HepG2 (cell line): ENCODE data around the gene RPS15A. TPM values are rescaled to one million over a fixed set of nuclear protein-coding genes. Genes with fewer than 3 reads are reported as not detected.

Experiments used
- ELF1 ChIP-seq: sonication (generic); formaldehyde crosslinking; IDR thresholded peaks from 2 replicates; pipeline ENCODE4 v1.4.0; 2020; ENCODE audit warnings: missing genetic modification reagents
- ETV6 ChIP-seq: sonication (generic); formaldehyde crosslinking; conservative IDR thresholded peaks from 2 replicates; pipeline ENCODE4 v1.4.0; 2020; ENCODE audit warnings: missing genetic modification reagents
- GPN1 ChIP-seq: sonication (generic); formaldehyde crosslinking; IDR thresholded peaks from 2 replicates; pipeline ENCODE4 v1.5.1; 2020; ENCODE audit warnings: missing genetic modification reagents, borderline replicate concordance
- NR2F2 ChIP-seq: IDR thresholded peaks from 2 replicates; pipeline ENCODE4 v1.6.1; 2012; ENCODE audit warnings: low read depth, inconsistent platforms, borderline replicate concordance
- NR2F6 ChIP-seq, 2 experiments: IDR thresholded peaks; 2 replicates each; pipeline ENCODE4 v1.6.1; 2016; ENCODE audit warnings: antibody characterized with exemption in 1 of 2, mild to moderate bottlenecking in 1 of 2
- PAF1 ChIP-seq: IDR thresholded peaks from 2 replicates; pipeline ENCODE4 v1.6.1; 2016; ENCODE audit warnings: missing genetic modification reagents, missing compliant biosample characterization
- PCBP1 ChIP-seq: fragments of 200-400 bp; formaldehyde crosslinking; IDR thresholded peaks from 2 replicates; pipeline ENCODE4 v1.6.1; 2017; ENCODE audit warnings: mild to moderate bottlenecking, low read depth, low read length, borderline replicate concordance
- PHF8 ChIP-seq: sonication (generic); formaldehyde crosslinking; IDR thresholded peaks from 2 replicates; pipeline ENCODE4 v1.5.0; 2020; ENCODE audit warnings: missing genetic modification reagents
- POLR2AphosphoS5 ChIP-seq: IDR thresholded peaks from 2 replicates; pipeline ENCODE4 v1.6.1; 2012; ENCODE audit warnings: low read depth, low read length
- SNAI1 ChIP-seq: sonication (generic); formaldehyde crosslinking; IDR thresholded peaks from 2 replicates; pipeline ENCODE4 v1.5.0; 2020; ENCODE audit warnings: mild to moderate bottlenecking, missing genetic modification reagents, borderline replicate concordance
- ZBTB21 ChIP-seq: sonication (generic); formaldehyde crosslinking; IDR thresholded peaks from 2 replicates; pipeline ENCODE4 v1.4.0; 2020; ENCODE audit warnings: missing genetic modification reagents
- ZNF496 ChIP-seq: sonication (generic); formaldehyde crosslinking; IDR thresholded peaks from 2 replicates; pipeline ENCODE4 v1.8.1; 2023; ENCODE audit warnings: mild to moderate bottlenecking, moderate library complexity, missing genetic modification reagents; ENCODE audit not compliant: insufficient replicate concordance
- polyA plus RNA-seq, 8 experiments: library from polyadenylated mRNA; depleted of rRNA in 3 of 8; stranded (reverse) in 7 of 8; unstranded in 1 of 8; fragments of >200 nt; fragmentation: Illumina TruSeq in 4 of 8; extraction: Trizol in 4 of 8; gene quantifications; 2 replicates each; pipeline versions ENCODE4 v1.2.1 to v1.2.3, GENCODE V29; 2011 to 2016; ENCODE audit warnings: low read depth in 4 of 8, missing spikeins in 1 of 8, mixed read lengths in 1 of 8; ENCODE audit not compliant: insufficient read depth in 1 of 8
- total RNA-seq, 5 experiments: library from RNA; depleted of rRNA; stranded (reverse); fragments of >200 nt; fragmentation: Illumina TruSeq; extraction: Trizol; gene quantifications; 2 replicates each; pipeline ENCODE4 v1.2.3, GENCODE V29; 2016; ENCODE audit warnings: low read depth in 1 of 5
- TF ChIP-seq, protein P1 (sequence below): IDR thresholded peaks from 2 replicates; pipeline ENCODE4 v1.6.1; 2016; ENCODE audit warnings: mild to moderate bottlenecking, missing biosample characterization, missing genetic modification reagents
- TF ChIP-seq, protein P2 (sequence below): sonication (generic); formaldehyde crosslinking; conservative IDR thresholded peaks from 2 replicates; pipeline ENCODE4 v1.4.0; 2020; ENCODE audit warnings: missing genetic modification reagents
- TF ChIP-seq, protein P3 (sequence below): sonication (generic); formaldehyde crosslinking; IDR thresholded peaks from 2 replicates; pipeline ENCODE4 v1.4.0; 2020; ENCODE audit warnings: missing genetic modification reagents
- TF ChIP-seq, protein P4 (sequence below): sonication (generic); formaldehyde crosslinking; IDR thresholded peaks from 2 replicates; pipeline ENCODE4 v1.8.1; 2023; ENCODE audit warnings: mild to moderate bottlenecking, moderate library complexity, missing genetic modification reagents
- TF ChIP-seq, protein P5 (sequence below): IDR thresholded peaks from 2 replicates; pipeline ENCODE4 v1.6.1; 2012; ENCODE audit warnings: low read depth, low read length, improper control_type of control experiment
- TF ChIP-seq, protein P6 (sequence below): sonication (generic); formaldehyde crosslinking; IDR thresholded peaks from 2 replicates; pipeline ENCODE4 v1.8.0; 2023; ENCODE audit warnings: mild to moderate bottlenecking, missing genetic modification reagents

Gene RPS15A
- total and polyA plus RNA-seq, 2 of the 13 experiments (the other 11 are each of a cell fraction or from before 2014, with no cell fraction given): 5,489 to 9,457 TPM

DNA sequence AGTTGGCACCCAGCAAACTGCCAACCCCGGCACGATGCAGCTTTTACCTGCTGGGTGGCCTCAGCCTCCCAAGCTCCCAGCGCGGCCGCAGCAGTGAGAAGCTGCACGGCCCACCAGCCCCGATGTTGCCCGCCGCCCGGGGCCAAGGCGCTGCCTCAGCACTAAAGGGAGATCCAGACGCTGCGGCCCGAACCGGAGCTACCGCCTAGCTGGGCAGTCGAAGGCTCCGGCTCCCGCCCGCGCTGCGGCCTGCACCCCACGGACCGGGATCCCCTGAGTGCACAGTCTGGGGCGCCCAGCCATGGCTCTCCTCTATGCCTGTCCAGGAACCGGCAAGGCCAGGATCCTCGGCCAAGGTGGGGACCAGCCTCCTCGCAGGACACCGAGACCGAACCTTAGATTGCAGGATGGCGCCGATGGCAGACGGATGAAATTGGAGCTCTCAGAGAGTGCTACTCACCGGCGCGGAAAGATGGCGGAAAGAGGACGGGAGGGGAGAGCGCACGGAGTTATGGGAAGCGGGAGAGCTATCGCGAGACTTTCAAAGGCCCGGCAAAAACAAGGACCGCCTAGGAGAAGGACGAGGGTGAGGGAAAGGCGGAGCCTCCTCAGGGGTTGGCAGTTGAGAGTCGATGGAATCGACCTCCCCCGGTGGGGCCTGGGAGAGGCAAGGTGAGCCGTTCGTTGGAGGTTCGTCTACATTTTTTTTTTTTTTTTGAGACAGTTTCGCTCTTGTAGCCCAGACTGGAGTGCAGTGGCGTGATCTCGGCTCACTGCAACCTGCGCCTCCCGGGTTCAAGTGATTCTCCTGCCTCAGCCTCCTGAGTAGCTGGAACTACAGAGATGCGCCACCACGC, at the start of gene RPS15A (continued):
- TF ChIP-seq ETV6 (CRISPR knock-in tag) (peak; percentile 96), PCBP1 (no peak), ELF1 (CRISPR knock-in tag) (peak; percentile 88), PHF8 (peak; percentile 100), ZBTB21 (CRISPR knock-in tag) (peak; percentile 47; the same call in 1 of the 2 replicates), NR2F2 (peak; percentile 71; the same call in 1 of the 2 replicates), SNAI1 (CRISPR knock-in tag) (no peak; the same call in 1 of the 2 replicates), ZNF496 (CRISPR knock-in tag) (no peak), PAF1 (CRISPR knock-in tag) (peak; percentile 87), NR2F6 (IDR thresholded peaks at IDR 0.05) (peak; percentile 65; the same call in 1 of the 2 replicates), NR2F6 (CRISPR knock-in tag; IDR thresholded peaks at IDR 0.05) (peak; percentile 72), POLR2AphosphoS5 (peak; percentile 100), GPN1 (peak; percentile 95)
- TF ChIP-seq, protein P1, sequence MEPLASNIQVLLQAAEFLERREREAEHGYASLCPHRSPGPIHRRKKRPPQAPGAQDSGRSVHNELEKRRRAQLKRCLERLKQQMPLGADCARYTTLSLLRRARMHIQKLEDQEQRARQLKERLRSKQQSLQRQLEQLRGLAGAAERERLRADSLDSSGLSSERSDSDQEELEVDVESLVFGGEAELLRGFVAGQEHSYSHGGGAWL (CRISPR knock-in tag): peak; percentile 99
- TF ChIP-seq, protein P2, sequence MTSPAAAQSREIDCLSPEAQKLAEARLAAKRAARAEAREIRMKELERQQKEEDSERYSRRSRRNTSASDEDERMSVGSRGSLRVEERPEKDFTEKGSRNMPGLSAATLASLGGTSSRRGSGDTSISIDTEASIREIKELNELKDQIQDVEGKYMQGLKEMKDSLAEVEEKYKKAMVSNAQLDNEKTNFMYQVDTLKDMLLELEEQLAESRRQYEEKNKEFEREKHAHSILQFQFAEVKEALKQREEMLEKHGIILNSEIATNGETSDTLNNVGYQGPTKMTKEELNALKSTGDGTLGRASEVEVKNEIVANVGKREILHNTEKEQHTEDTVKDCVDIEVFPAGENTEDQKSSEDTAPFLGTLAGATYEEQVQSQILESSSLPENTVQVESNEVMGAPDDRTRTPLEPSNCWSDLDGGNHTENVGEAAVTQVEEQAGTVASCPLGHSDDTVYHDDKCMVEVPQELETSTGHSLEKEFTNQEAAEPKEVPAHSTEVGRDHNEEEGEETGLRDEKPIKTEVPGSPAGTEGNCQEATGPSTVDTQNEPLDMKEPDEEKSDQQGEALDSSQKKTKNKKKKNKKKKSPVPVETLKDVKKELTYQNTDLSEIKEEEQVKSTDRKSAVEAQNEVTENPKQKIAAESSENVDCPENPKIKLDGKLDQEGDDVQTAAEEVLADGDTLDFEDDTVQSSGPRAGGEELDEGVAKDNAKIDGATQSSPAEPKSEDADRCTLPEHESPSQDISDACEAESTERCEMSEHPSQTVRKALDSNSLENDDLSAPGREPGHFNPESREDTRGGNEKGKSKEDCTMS: peak; percentile 72
- TF ChIP-seq, protein P3, sequence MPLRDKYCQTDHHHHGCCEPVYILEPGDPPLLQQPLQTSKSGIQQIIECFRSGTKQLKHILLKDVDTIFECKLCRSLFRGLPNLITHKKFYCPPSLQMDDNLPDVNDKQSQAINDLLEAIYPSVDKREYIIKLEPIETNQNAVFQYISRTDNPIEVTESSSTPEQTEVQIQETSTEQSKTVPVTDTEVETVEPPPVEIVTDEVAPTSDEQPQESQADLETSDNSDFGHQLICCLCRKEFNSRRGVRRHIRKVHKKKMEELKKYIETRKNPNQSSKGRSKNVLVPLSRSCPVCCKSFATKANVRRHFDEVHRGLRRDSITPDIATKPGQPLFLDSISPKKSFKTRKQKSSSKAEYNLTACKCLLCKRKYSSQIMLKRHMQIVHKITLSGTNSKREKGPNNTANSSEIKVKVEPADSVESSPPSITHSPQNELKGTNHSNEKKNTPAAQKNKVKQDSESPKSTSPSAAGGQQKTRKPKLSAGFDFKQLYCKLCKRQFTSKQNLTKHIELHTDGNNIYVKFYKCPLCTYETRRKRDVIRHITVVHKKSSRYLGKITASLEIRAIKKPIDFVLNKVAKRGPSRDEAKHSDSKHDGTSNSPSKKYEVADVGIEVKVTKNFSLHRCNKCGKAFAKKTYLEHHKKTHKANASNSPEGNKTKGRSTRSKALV (CRISPR knock-in tag): peak; percentile 88
- TF ChIP-seq, protein P4, sequence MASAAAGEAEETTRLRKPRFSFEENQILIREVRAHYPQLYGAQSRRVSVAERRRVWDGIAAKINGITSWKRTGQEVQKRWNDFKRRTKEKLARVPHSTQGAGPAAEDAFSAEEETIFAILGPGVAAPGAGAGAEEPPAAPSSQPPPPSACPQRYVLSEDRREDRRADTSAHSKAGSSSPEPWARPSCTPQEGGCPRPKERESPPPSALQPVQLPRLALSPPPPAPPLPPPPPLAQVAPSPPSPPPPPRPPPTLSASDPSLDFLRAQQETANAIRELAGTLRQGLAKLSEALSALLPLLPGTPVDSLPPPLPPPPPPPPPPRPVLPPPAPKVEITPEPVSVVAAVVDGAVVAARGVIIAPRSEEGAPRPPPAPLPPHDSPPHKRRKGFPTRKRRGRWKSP (CRISPR knock-in tag): peak; percentile 85; the same call in 1 of the 2 replicates
- TF ChIP-seq, protein P5, sequence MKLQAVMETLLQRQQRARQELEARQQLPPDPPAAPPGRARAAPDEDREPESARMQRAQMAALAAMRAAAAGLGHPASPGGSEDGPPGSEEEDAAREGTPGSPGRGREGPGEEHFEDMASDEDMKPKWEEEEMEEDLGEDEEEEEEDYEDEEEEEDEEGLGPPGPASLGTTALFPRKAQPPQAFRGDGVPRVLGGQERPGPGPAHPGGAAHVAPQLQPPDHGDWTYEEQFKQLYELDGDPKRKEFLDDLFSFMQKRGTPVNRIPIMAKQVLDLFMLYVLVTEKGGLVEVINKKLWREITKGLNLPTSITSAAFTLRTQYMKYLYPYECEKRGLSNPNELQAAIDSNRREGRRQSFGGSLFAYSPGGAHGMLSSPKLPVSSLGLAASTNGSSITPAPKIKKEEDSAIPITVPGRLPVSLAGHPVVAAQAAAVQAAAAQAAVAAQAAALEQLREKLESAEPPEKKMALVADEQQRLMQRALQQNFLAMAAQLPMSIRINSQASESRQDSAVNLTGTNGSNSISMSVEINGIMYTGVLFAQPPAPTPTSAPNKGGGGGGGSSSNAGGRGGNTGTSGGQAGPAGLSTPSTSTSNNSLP: no peak; the same call in 1 of the 2 replicates
- TF ChIP-seq, protein P6, sequence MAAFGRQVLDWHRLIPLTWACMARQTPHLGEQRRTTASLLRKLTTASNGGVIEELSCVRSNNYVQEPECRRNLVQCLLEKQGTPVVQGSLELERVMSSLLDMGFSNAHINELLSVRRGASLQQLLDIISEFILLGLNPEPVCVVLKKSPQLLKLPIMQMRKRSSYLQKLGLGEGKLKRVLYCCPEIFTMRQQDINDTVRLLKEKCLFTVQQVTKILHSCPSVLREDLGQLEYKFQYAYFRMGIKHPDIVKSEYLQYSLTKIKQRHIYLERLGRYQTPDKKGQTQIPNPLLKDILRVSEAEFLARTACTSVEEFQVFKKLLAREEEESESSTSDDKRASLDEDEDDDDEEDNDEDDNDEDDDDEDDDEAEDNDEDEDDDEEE (CRISPR knock-in tag): peak; percentile 99
